Neural crest cell (in vitro differentiated cells): ENCODE results near the gene MB21D2. TPM values are rescaled to one million over a fixed set of nuclear protein-coding genes. Genes with fewer than 3 reads are reported as not detected.
"Not testable (repeated sequence)": the region's sequence is repeated elsewhere in the genome, so short reads cannot be mapped to it uniquely, and the experiment has no call there.

Source experiments
- DNase-seq: peaks from one replicate; pipeline ENCODE4 v3.0.0; 2021; ENCODE audit warnings: low read depth, mixed read lengths, low spot score
- H3K27ac Mint-ChIP-seq: one replicate; pipeline ENCODE4 v1.8.0; 2021; ENCODE audit warnings: mild to moderate bottlenecking, mixed read lengths; ENCODE audit not compliant: unreplicated experiment
- H3K27me3 Mint-ChIP-seq: 2 replicates; pipeline ENCODE4 v1.8.0; 2021; ENCODE audit warnings: low read depth, mild to moderate bottlenecking, mixed read lengths
- H3K36me3 Mint-ChIP-seq: 2 replicates; pipeline ENCODE4 v1.8.0; 2021; ENCODE audit warnings: low read depth, mild to moderate bottlenecking, mixed read lengths
- H3K4me1 Mint-ChIP-seq: 2 replicates; pipeline ENCODE4 v1.8.0; 2021; ENCODE audit warnings: mixed read lengths
- H3K4me3 Mint-ChIP-seq: one replicate; pipeline ENCODE4 v1.8.0; 2021; ENCODE audit warnings: mild to moderate bottlenecking, mixed read lengths
- H3K9me3 Mint-ChIP-seq: 2 replicates; pipeline ENCODE4 v1.8.0; 2021; ENCODE audit warnings: mixed read lengths
- CTCF ChIP-seq: fragments of 200-600 bp; sonication (generic); conservative IDR thresholded peaks from 2 replicates; pipeline ENCODE4 v1.5.0; 2021; ENCODE audit warnings: antibody characterized with exemption, mild to moderate bottlenecking
- total RNA-seq: library from RNA; stranded (reverse); gene quantifications from 2 replicates; pipeline ENCODE4 v1.2.1, GENCODE V29; 2021

Gene MB21D2
- total RNA-seq, 1 donor from 2014 or later = 5.5 TPM

GRCh38 chr3:192799721-192800120 is 117.9 kb downstream of the MB21D2 start:
- no peak overlapping the region for H3K4me3 Mint-ChIP-seq
- H3K4me1 Mint-ChIP-seq = no peaks in the 10 kb centered on the region
- no peaks in the 10 kb centered on the region for H3K9me3 Mint-ChIP-seq
- peaks cover 4% of the 10 kb centered on the region for H3K36me3 Mint-ChIP-seq
- no peaks in the 10 kb centered on the region for H3K27me3 Mint-ChIP-seq
- H3K27ac Mint-ChIP-seq = no peak overlapping the region
- no peak for DNase-seq
- no peak for TF ChIP-seq CTCF

GRCh38 chr3:192795021-192795420 is 122.6 kb downstream of the MB21D2 start:
- no peak for DNase-seq
- no peaks in the 10 kb centered on the region for H3K27me3 Mint-ChIP-seq
- no peaks in the 10 kb centered on the region for H3K9me3 Mint-ChIP-seq
- H3K27ac Mint-ChIP-seq = no peak overlapping the region
- H3K4me1 Mint-ChIP-seq = no peaks in the 10 kb centered on the region
- H3K4me3 Mint-ChIP-seq = no peak overlapping the region
- peaks cover 4% of the 10 kb centered on the region for H3K36me3 Mint-ChIP-seq
- no peak for TF ChIP-seq CTCF

- Mint-ChIP-seq H3K36me3 (peaks cover 4% of the 10 kb centered on the region), H3K4me1 (no peaks in the 10 kb centered on the region), H3K27me3 (no peaks in the 10 kb centered on the region), H3K9me3 (no peaks in the 10 kb centered on the region), H3K27ac (no peak overlapping the region), H3K4me3 (no peak overlapping the region)
- no peak for TF ChIP-seq CTCF
- DNase-seq = no peak
These were observed 123.4 kb downstream of the MB21D2 start for GRCh38 chr3:192794216-192794615.

GRCh38 chr3:192788816-192789515 is 128.7 kb downstream of the MB21D2 start:
- H3K27me3 Mint-ChIP-seq, H3K27ac Mint-ChIP-seq, DNase-seq, H3K36me3 Mint-ChIP-seq, H3K4me1 Mint-ChIP-seq, H3K9me3 Mint-ChIP-seq, H3K4me3 Mint-ChIP-seq: not testable (repeated sequence)

- TF ChIP-seq CTCF = no peak
- H3K4me3 Mint-ChIP-seq = no peak overlapping the region
- no peaks in the 10 kb centered on the region for H3K27me3 Mint-ChIP-seq
- no peak overlapping the region for H3K27ac Mint-ChIP-seq
- H3K4me1 Mint-ChIP-seq = no peaks in the 10 kb centered on the region
- peaks cover 7% of the 10 kb centered on the region for H3K36me3 Mint-ChIP-seq
- DNase-seq = no peak
- H3K9me3 Mint-ChIP-seq = peaks cover 8% of the 10 kb centered on the region
These were observed 139.1 kb downstream of the MB21D2 start for GRCh38 chr3:192778508-192778907.

GRCh38 chr3:192774341-192774740 is 143.3 kb downstream of the MB21D2 start:
- DNase-seq, H3K4me3 Mint-ChIP-seq, H3K36me3 Mint-ChIP-seq, H3K27ac Mint-ChIP-seq, H3K4me1 Mint-ChIP-seq, H3K27me3 Mint-ChIP-seq: not testable (repeated sequence)
- peaks cover 11% of the 10 kb centered on the region for H3K9me3 Mint-ChIP-seq
